GM12878 (cell line): ENCODE data around the gene EIF2B4. TPM values are rescaled to one million over a fixed set of nuclear protein-coding genes. Genes with fewer than 3 reads are reported as not detected.

Experiments used
- BHLHE40 ChIP-seq, 2 experiments: fragments of 450-650 bp in 1 of 2; IDR thresholded peaks; 2 replicates each; pipeline ENCODE4 v1.6.1; 2011 to 2017; ENCODE audit warnings: low read depth in 2 of 2, borderline replicate concordance in 1 of 2, improper control_type of control experiment in 1 of 2, low read length in 1 of 2, mild to moderate bottlenecking in 1 of 2
- BMI1 ChIP-seq: fragments of 450-650 bp; IDR thresholded peaks from 2 replicates; pipeline ENCODE4 v1.6.1; 2016; ENCODE audit warnings: mild to moderate bottlenecking, moderate library complexity, borderline replicate concordance
- CHD1 ChIP-seq: IDR thresholded peaks from 2 replicates; pipeline ENCODE4 v1.6.1; 2012; ENCODE audit warnings: low read depth, low read length, improper control_type of control experiment
- EP300 ChIP-seq, 2 experiments: fragments of 150-350 bp in 1 of 2; IDR thresholded peaks; 2 replicates each; pipeline ENCODE4 v1.6.1; 2011 to 2012; ENCODE audit warnings: low read depth in 2 of 2, low read length in 2 of 2, borderline replicate concordance in 1 of 2, improper control_type of control experiment in 1 of 2, inconsistent platforms in 1 of 2; ENCODE audit not compliant: control insufficient read depth in 1 of 2
- FOS ChIP-seq: IDR thresholded peaks from 3 replicates; pipeline ENCODE4 v1.6.1; 2011; ENCODE audit warnings: borderline replicate concordance; ENCODE audit not compliant: insufficient read length; ENCODE audit errors: extremely low read depth
- GABPA ChIP-seq: IDR thresholded peaks from 2 replicates; pipeline ENCODE4 v1.6.1; 2014; ENCODE audit warnings: antibody characterized with exemption, low read depth, mild to moderate bottlenecking, inconsistent platforms
- MEF2B ChIP-seq: fragments of 450-650 bp; IDR thresholded peaks from 2 replicates; pipeline ENCODE4 v1.6.1; 2018; ENCODE audit warnings: mild to moderate bottlenecking, moderate library complexity; ENCODE audit not compliant: partially characterized antibody, poor library complexity, severe bottlenecking
- MYB ChIP-seq: fragments of 150-350 bp; IDR thresholded peaks from 2 replicates; pipeline ENCODE4 v1.6.1; 2014; ENCODE audit warnings: mild to moderate bottlenecking, low read depth, low read length, borderline replicate concordance
- NFIC ChIP-seq: IDR thresholded peaks from 2 replicates; pipeline ENCODE4 v1.6.1; 2012; ENCODE audit warnings: low read depth, mild to moderate bottlenecking, inconsistent platforms, low read length, moderate library complexity
- POLR2AphosphoS2 ChIP-seq: IDR thresholded peaks from 2 replicates; pipeline ENCODE4 v1.6.1; 2011; ENCODE audit warnings: low read depth, mild to moderate bottlenecking, low read length, improper control_type of control experiment, moderate library complexity
- POLR2AphosphoS5 ChIP-seq: IDR thresholded peaks from 2 replicates; pipeline ENCODE4 v1.6.1; 2011; ENCODE audit warnings: mild to moderate bottlenecking, low read length, inconsistent platforms
- SMAD1 ChIP-seq: fragments of 450-650 bp; IDR thresholded peaks from 2 replicates; pipeline ENCODE4 v1.6.1; 2018; ENCODE audit warnings: mild to moderate bottlenecking, low read depth; ENCODE audit not compliant: partially characterized antibody
- SRF ChIP-seq, 2 experiments: IDR thresholded peaks; 2 replicates each; pipeline ENCODE4 v1.6.1; 2011; ENCODE audit warnings: low read depth in 2 of 2, low read length in 2 of 2, mild to moderate bottlenecking in 1 of 2, moderate library complexity in 1 of 2
- TBL1XR1 ChIP-seq: IDR thresholded peaks from 2 replicates; pipeline ENCODE4 v1.6.1; 2012; ENCODE audit warnings: low read depth, low read length, improper control_type of control experiment
- WRNIP1 ChIP-seq: IDR thresholded peaks from 2 replicates; pipeline ENCODE4 v1.6.1; 2011; ENCODE audit warnings: low read depth, low read length, improper control_type of control experiment, borderline replicate concordance
- polyA plus RNA-seq, 11 experiments: library from polyadenylated mRNA; depleted of rRNA in 4 of 11; unstranded in 6 of 11; stranded (reverse) in 5 of 11; fragments of >200 nt; fragmentation: Nextera tagmentation in 4 of 11; fragmentation: Illumina TruSeq in 1 of 11; extraction: Ambion mirVana in 4 of 11; extraction: Trizol in 1 of 11; gene quantifications; 1 replicate in 1 of 11; 2 replicates in 10 of 11; pipeline versions ENCODE4 v1.2.1 to v1.2.3, GENCODE V29; 2011 to 2016; ENCODE audit warnings: inconsistent platforms in 2 of 11, missing spikeins in 2 of 11, low read depth in 1 of 11
- total RNA-seq, 4 experiments: library from RNA; depleted of rRNA in 3 of 4; stranded (reverse); fragments of >200 nt in 3 of 4; fragmentation: Illumina TruSeq in 1 of 4; extraction: Trizol in 1 of 4; gene quantifications; 2 replicates each; pipeline versions ENCODE4 v1.2.1 to v1.2.3, GENCODE V29; 2013 to 2021
- TF ChIP-seq, protein P1 (sequence below): fragments of 450-650 bp; IDR thresholded peaks from 2 replicates; pipeline ENCODE4 v1.6.1; 2016; ENCODE audit warnings: mild to moderate bottlenecking, moderate library complexity, borderline replicate concordance
- TF ChIP-seq, protein P2 (sequence below): IDR thresholded peaks from 2 replicates; pipeline ENCODE4 v1.6.1; 2012; ENCODE audit warnings: low read depth, low read length, improper control_type of control experiment
- TF ChIP-seq, protein P3 (sequence below): IDR thresholded peaks from 2 replicates; pipeline ENCODE4 v1.6.1; 2011; ENCODE audit warnings: mild to moderate bottlenecking, low read depth, low read length, moderate library complexity; ENCODE audit not compliant: insufficient replicate concordance
- TF ChIP-seq, protein P4 (sequence below): IDR thresholded peaks from 2 replicates; pipeline ENCODE4 v1.6.1; 2012; ENCODE audit warnings: low read depth, low read length, improper control_type of control experiment

The EIF2B4 gene
- total and polyA plus RNA-seq, 10 of the 15 experiments (the other 5 are each of a cell fraction or from before 2014, with no cell fraction given): 13.4 to 53.9 (median 27.5) TPM

- TF ChIP-seq EP300 (IDR thresholded peaks at IDR 0.05; ENCODE audit: borderline replicate concordance in 1 of 2, control insufficient read depth in 1 of 2, low read depth in 2 of 2, low read length in 2 of 2) (0 out of 4 replicates have a peak, but pooled peaks of 1 of the 2 experiments have one; percentile 7), NFIC (no peak), POLR2AphosphoS5 (peak; percentile 68; the same call in 1 of the 2 replicates), SRF (IDR thresholded peaks at IDR 0.05; ENCODE audit: low read depth in 2 of 2, low read length in 2 of 2) (no peak), GABPA (0 out of 2 replicates have a peak, but pooled peaks have one; percentile 58), BMI1 (no peak), TBL1XR1 (no peak), POLR2AphosphoS2 (no peak), SMAD1 (no peak), BHLHE40 (IDR thresholded peaks at IDR 0.05; ENCODE audit: borderline replicate concordance in 1 of 2, low read depth in 2 of 2, low read length in 1 of 2) (peak; percentile 87 to 90), CHD1 (0 out of 2 replicates have a peak, but pooled peaks have one; percentile 72), MYB (no peak), FOS (no peak), MEF2B (peak; percentile 83), WRNIP1 (no peak; the same call in 1 of the 2 replicates)
- TF ChIP-seq, protein P1, sequence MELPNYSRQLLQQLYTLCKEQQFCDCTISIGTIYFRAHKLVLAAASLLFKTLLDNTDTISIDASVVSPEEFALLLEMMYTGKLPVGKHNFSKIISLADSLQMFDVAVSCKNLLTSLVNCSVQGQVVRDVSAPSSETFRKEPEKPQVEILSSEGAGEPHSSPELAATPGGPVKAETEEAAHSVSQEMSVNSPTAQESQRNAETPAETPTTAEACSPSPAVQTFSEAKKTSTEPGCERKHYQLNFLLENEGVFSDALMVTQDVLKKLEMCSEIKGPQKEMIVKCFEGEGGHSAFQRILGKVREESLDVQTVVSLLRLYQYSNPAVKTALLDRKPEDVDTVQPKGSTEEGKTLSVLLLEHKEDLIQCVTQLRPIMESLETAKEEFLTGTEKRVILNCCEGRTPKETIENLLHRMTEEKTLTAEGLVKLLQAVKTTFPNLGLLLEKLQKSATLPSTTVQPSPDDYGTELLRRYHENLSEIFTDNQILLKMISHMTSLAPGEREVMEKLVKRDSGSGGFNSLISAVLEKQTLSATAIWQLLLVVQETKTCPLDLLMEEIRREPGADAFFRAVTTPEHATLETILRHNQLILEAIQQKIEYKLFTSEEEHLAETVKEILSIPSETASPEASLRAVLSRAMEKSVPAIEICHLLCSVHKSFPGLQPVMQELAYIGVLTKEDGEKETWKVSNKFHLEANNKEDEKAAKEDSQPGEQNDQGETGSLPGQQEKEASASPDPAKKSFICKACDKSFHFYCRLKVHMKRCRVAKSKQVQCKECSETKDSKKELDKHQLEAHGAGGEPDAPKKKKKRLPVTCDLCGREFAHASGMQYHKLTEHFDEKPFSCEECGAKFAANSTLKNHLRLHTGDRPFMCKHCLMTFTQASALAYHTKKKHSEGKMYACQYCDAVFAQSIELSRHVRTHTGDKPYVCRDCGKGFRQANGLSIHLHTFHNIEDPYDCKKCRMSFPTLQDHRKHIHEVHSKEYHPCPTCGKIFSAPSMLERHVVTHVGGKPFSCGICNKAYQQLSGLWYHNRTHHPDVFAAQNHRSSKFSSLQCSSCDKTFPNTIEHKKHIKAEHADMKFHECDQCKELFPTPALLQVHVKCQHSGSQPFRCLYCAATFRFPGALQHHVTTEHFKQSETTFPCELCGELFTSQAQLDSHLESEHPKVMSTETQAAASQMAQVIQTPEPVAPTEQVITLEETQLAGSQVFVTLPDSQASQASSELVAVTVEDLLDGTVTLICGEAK: no peak
- TF ChIP-seq, protein P2, sequence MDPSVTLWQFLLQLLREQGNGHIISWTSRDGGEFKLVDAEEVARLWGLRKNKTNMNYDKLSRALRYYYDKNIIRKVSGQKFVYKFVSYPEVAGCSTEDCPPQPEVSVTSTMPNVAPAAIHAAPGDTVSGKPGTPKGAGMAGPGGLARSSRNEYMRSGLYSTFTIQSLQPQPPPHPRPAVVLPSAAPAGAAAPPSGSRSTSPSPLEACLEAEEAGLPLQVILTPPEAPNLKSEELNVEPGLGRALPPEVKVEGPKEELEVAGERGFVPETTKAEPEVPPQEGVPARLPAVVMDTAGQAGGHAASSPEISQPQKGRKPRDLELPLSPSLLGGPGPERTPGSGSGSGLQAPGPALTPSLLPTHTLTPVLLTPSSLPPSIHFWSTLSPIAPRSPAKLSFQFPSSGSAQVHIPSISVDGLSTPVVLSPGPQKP: peak; percentile 50; the same call in 1 of the 2 replicates
- TF ChIP-seq, protein P3, sequence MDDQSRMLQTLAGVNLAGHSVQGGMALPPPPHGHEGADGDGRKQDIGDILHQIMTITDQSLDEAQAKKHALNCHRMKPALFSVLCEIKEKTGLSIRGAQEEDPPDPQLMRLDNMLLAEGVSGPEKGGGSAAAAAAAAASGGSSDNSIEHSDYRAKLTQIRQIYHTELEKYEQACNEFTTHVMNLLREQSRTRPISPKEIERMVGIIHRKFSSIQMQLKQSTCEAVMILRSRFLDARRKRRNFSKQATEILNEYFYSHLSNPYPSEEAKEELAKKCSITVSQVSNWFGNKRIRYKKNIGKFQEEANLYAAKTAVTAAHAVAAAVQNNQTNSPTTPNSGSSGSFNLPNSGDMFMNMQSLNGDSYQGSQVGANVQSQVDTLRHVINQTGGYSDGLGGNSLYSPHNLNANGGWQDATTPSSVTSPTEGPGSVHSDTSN: no peak
- TF ChIP-seq, protein P4, sequence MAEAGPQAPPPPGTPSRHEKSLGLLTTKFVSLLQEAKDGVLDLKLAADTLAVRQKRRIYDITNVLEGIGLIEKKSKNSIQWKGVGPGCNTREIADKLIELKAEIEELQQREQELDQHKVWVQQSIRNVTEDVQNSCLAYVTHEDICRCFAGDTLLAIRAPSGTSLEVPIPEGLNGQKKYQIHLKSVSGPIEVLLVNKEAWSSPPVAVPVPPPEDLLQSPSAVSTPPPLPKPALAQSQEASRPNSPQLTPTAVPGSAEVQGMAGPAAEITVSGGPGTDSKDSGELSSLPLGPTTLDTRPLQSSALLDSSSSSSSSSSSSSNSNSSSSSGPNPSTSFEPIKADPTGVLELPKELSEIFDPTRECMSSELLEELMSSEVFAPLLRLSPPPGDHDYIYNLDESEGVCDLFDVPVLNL: no peak
These were observed 880 bp upstream of the EIF2B4 start (continued) for GRCh38 chr2:27370816-27371620.
